Measurements from ENCODE around the gene SLMAP. TPM values are rescaled to one million over a fixed set of nuclear protein-coding genes. Genes with fewer than 3 reads are reported as not detected.

Gene SLMAP
- total and polyA plus RNA-seq, 7 donors: 28.2 to 745 (median 300) TPM

DNA sequence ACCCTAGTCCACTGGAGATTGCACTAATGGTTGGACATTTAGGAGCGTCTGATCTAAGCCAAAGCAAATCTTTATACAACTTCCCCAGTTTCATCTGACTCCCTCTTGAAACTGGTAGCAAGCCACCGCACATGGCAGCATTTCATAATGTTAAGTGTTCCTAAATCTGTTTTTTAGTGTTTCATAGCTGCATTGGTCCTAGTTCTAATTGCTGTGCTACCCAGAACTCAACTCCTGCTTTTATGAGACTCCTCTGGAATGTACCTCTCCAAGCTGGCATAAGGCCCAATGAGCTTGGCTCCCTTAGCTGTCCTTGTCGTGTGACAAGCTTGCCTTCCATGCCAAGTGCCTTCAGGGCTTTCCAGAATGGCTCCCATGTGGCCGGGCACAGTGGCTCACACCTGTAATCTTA is 186.8 kb downstream of the SLMAP start:
- peak; percentile 75 for DNase-seq
- Histone ChIP-seq H3K27me3 (no peaks in the 10 kb centered on the region), H3K4me1 (peaks cover 0 to 53% (median 47%) of the 10 kb centered on the region in 4 donors), H3K9me3 (no peaks in the 10 kb centered on the region), H3K27ac (peak overlapping the region; percentile 62 to 98 (median 90)), H3K4me3 (no peak overlapping the region), H3K36me3 (no peaks in the 10 kb centered on the region)
- TF ChIP-seq, protein P1, sequence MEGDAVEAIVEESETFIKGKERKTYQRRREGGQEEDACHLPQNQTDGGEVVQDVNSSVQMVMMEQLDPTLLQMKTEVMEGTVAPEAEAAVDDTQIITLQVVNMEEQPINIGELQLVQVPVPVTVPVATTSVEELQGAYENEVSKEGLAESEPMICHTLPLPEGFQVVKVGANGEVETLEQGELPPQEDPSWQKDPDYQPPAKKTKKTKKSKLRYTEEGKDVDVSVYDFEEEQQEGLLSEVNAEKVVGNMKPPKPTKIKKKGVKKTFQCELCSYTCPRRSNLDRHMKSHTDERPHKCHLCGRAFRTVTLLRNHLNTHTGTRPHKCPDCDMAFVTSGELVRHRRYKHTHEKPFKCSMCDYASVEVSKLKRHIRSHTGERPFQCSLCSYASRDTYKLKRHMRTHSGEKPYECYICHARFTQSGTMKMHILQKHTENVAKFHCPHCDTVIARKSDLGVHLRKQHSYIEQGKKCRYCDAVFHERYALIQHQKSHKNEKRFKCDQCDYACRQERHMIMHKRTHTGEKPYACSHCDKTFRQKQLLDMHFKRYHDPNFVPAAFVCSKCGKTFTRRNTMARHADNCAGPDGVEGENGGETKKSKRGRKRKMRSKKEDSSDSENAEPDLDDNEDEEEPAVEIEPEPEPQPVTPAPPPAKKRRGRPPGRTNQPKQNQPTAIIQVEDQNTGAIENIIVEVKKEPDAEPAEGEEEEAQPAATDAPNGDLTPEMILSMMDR (IDR thresholded peaks at IDR 0.05): no peak
- TF ChIP-seq EP300 (IDR thresholded peaks at IDR 0.05) (peak in 1 of 4 donors; percentile 48), POLR2AphosphoS5 (IDR thresholded peaks at IDR 0.05) (peak in 3 of 4 donors; percentile 40 to 51 (median 43)), POLR2A (IDR thresholded peaks at IDR 0.05) (no peak)
- 57 to 75% methylated on average over 4 of the region's 4 CpGs for WGBS, 2 donors
- intact Hi-C loops (cut with DNase I): no loop called here

DNA sequence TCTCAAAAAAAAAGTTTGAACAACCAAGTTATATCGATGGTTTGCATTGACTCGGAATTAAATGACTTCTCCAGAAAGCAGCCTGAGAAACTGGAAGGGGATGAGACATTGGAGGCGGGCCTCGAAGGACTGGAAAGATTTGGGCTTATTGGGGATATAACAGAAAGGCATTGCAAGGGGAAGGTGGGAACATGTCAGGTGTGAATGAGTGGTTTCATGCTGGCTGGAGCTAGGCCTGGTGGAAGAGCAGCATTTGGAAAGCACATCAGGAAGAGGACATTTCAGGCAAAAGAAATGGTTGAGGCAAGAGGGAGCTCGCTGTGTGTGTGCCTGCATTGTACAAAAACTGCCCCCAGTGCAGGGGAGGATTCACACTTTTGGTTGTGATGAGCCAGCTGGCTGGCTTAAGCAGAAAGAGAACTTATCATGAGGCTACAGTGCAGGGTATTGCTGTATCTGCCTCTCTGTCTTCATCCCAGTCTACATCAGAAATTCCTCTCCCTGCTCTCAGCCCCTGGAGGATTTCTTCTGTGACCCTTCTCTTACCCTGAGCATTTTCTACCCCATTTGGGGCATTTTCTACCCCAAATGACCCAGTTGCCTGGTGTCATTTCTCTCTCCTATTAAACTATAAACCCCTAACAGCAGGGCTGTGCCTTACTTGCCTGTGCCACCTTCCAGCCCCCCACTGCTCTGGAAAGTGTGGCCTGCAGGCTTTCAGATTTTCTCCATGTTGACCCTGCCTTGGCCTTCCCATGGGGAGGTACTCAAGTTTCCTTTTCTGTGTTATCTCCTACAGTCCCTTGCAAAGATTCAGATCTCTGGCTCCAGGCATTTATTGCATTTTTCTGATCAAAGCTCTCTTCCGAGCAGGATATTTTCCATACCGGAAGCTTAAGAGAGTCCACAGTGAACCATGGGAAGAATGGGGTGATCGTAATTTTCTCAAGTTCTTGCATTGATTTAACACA is 187.7 kb downstream of the SLMAP start:
- no peak overlapping the region for H3K4me3 ChIP-seq
- H3K36me3 ChIP-seq: no peaks in the 10 kb centered on the region
- no peaks in the 10 kb centered on the region for H3K9me3 ChIP-seq
- no peak for DNase-seq
- H3K27ac ChIP-seq: peak overlapping the region; percentile 62 to 98 (median 90)
- peaks cover 0 to 62% (median 56%) of the 10 kb centered on the region in 4 donors for H3K4me1 ChIP-seq
- no peaks in the 10 kb centered on the region for H3K27me3 ChIP-seq
- WGBS, 2 donors: 81 to 84% methylated on average over 8 of the region's 8 CpGs
- intact Hi-C loops (cut with DNase I): no loop called here
- peak in 1 of 4 donors; percentile 27 for TF ChIP-seq POLR2AphosphoS5 (IDR thresholded peaks at IDR 0.05)
- TF ChIP-seq EP300 (IDR thresholded peaks at IDR 0.05): no peak

DNA sequence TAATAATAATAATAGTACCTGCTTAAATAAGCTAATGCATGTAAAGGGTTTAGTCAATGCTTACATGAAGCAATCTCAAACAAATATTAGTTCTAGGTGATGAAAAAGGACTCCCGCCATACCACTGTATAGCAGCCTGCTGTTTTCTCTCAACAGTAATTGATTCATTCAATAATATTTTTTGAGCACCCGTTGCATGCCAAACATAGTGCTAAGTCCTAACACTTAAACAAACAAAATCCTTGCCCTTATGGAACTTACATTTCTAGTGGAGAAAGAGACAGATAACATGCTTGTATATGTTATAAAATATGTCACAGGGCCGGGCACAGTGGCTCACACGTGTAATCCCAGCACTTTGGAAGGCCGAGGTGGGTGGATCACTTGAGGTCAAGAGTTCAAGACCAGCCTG is 190.9 kb downstream of the SLMAP start:
- Histone ChIP-seq H3K4me3 (no peak overlapping the region), H3K36me3 (no peaks in the 10 kb centered on the region), H3K27me3 (no peaks in the 10 kb centered on the region), H3K27ac (peak overlapping the region in 3 of 4 donors; percentile 90 to 98 (median 91)), H3K4me1 (peaks cover 0 to 90% (median 84%) of the 10 kb centered on the region in 4 donors), H3K9me3 (no peaks in the 10 kb centered on the region)
- no peak for DNase-seq
- 30 to 68% methylated on average over 5 of the region's 5 CpGs for WGBS, 2 donors
- intact Hi-C loops (cut with DNase I): no loop called here
- TF ChIP-seq EP300 (IDR thresholded peaks at IDR 0.05) (no peak), POLR2A (IDR thresholded peaks at IDR 0.05) (no peak), POLR2AphosphoS5 (IDR thresholded peaks at IDR 0.05) (no peak)
- TF ChIP-seq, protein P1 (IDR thresholded peaks at IDR 0.05): no peak

DNA sequence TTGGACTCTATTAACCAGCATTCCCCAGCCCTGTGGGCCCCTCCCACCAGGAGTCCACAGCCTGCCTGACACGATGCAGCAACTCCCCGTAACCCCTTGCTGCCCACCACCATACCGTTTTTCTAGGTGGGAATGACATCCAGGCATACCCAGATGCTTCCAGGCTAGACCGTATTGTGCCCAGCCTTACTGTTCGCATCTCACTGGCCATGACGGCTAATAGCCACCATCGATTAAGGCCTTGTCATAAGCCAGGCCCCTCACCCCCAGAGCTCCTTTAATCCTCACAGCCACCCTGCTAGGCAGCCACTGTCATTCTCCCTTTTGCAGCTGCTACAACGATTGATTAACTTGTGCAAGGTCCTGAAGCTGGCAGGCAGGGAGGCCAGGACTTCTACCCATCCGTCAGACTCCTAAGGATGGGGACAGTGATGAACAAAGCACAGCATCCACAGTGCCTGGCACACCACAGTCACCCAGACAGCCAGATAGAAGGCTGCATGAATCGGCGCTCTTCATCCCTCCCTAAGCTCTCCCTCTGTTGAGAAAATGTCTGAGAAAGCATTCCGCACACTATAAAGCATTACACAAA is 192.1 kb downstream of the SLMAP start:
- 83 to 89% methylated on average over 12 of the region's 12 CpGs for WGBS, 2 donors
- no peak for TF ChIP-seq POLR2A (IDR thresholded peaks at IDR 0.05)
- no peak for TF ChIP-seq POLR2AphosphoS5 (IDR thresholded peaks at IDR 0.05)
- TF ChIP-seq, protein P1 (IDR thresholded peaks at IDR 0.05): no peak
- TF ChIP-seq EP300 (IDR thresholded peaks at IDR 0.05): no peak
- no peaks in the 10 kb centered on the region for H3K9me3 ChIP-seq
- DNase-seq: no peak
- H3K27ac ChIP-seq: peak overlapping the region; percentile 90 to 98 (median 92)
- H3K4me1 ChIP-seq: peaks cover 0 to 90% (median 80%) of the 10 kb centered on the region in 4 donors
- H3K4me3 ChIP-seq: no peak overlapping the region
- no peaks in the 10 kb centered on the region for H3K36me3 ChIP-seq
- no peaks in the 10 kb centered on the region for H3K27me3 ChIP-seq
- intact Hi-C loops (cut with DNase I): no loop called here

DNA sequence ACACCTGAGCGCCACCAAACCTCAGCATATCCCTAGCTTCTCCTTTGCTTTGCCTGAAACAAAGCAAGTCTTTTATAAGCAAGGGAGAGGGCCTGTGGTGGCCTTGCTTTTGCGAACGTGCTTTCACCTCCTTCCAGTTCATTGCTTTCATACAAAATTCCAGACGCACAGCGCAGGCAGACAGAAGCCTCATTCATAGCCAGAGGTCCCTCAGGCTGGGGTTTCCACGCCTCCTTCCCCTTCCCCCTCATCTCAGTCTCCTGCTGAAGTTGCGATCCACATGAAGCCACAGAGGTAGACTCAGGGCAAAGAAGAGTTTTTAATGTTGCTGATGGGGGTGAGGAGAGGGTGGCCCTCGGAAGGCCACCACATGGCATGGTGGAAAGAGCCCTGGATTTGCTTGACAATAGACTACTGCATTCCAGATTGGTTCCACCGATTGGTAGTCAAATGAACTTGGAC is 192.7 kb downstream of the SLMAP start:
- Histone ChIP-seq H3K4me1 (peaks cover 0 to 88% (median 76%) of the 10 kb centered on the region in 4 donors), H3K4me3 (no peak overlapping the region), H3K27me3 (no peaks in the 10 kb centered on the region), H3K9me3 (no peaks in the 10 kb centered on the region), H3K36me3 (no peaks in the 10 kb centered on the region), H3K27ac (peak overlapping the region; percentile 90 to 98 (median 92))
- WGBS, 2 donors: 87 to 88% methylated on average over 9 of the region's 9 CpGs
- DNase-seq: peak; percentile 64
- intact Hi-C loops (cut with DNase I): no loop called here
- no peak for TF ChIP-seq EP300 (IDR thresholded peaks at IDR 0.05)
- TF ChIP-seq POLR2A (IDR thresholded peaks at IDR 0.05): no peak
- TF ChIP-seq, protein P1 (IDR thresholded peaks at IDR 0.05): no peak
- no peak for TF ChIP-seq POLR2AphosphoS5 (IDR thresholded peaks at IDR 0.05)

All from sigmoid colon (tissue), 7 donors.